Kidney epithelial cell (primary cell): ENCODE results near the gene SRGAP3. TPM values are rescaled to one million over a fixed set of nuclear protein-coding genes. Genes with fewer than 3 reads are reported as not detected.

ENCODE experiments used
- DNase-seq: peaks from one replicate; pipeline ENCODE4 v3.0.0-alpha.2; 2010; ENCODE audit warnings: low read depth
- H3K27me3 ChIP-seq: 2 replicates; pipeline ENCODE4 v1.6.0; 2011; ENCODE audit warnings: low read length; ENCODE audit not compliant: control insufficient read depth, insufficient read depth
- H3K36me3 ChIP-seq: 2 replicates; pipeline ENCODE4 v1.5.1; 2011; ENCODE audit warnings: low read length; ENCODE audit not compliant: control insufficient read depth, insufficient read depth
- H3K4me3 ChIP-seq: 2 replicates; pipeline ENCODE4 v1.5.1; 2011; ENCODE audit warnings: low read depth, mild to moderate bottlenecking, control low read depth, low read length
- CTCF ChIP-seq: IDR thresholded peaks from 2 replicates; pipeline ENCODE4 v1.5.1; 2011; ENCODE audit warnings: mild to moderate bottlenecking, moderate library complexity, low read length, control low read depth, inconsistent platforms; ENCODE audit not compliant: insufficient read depth, poor library complexity, severe bottlenecking
- total RNA-seq: library from RNA; depleted of rRNA; stranded (reverse); fragments of >200 nt; gene quantifications from 2 replicates; pipeline ENCODE4 v1.2.3, GENCODE V29; 2015

SRGAP3 gene
- total RNA-seq, 1 donor from 2014 or later, result 4.9 TPM

GRCh38 chr3:9207116-9207763 is 42.2 kb downstream of the SRGAP3 start:
- H3K36me3 ChIP-seq, result no peaks in the 10 kb centered on the region
- TF ChIP-seq CTCF, result no peak
- no peak overlapping the region for H3K4me3 ChIP-seq
- H3K27me3 ChIP-seq, result peaks cover under 1% of the 10 kb centered on the region
- DNase-seq, result no peak

GRCh38 chr3:9206287-9206686 is 43.2 kb downstream of the SRGAP3 start:
- no peak for DNase-seq
- no peaks in the 10 kb centered on the region for H3K36me3 ChIP-seq
- H3K27me3 ChIP-seq, result peaks cover 3% of the 10 kb centered on the region
- H3K4me3 ChIP-seq, result no peak overlapping the region
- no peak for TF ChIP-seq CTCF

GRCh38 chr3:9205345-9206143 is 43.9 kb downstream of the SRGAP3 start:
- Histone ChIP-seq H3K36me3 (no peaks in the 10 kb centered on the region), H3K27me3 (peaks cover 3% of the 10 kb centered on the region), H3K4me3 (no peak overlapping the region)
- no peak for TF ChIP-seq CTCF
- DNase-seq, result no peak

- TF ChIP-seq CTCF, result no peak
- DNase-seq, result no peak
- Histone ChIP-seq H3K36me3 (no peaks in the 10 kb centered on the region), H3K4me3 (no peak overlapping the region), H3K27me3 (peaks cover 3% of the 10 kb centered on the region)
Measured at GRCh38 chr3:9204253-9204992, 45.0 kb downstream of the SRGAP3 start.

- Histone ChIP-seq H3K27me3 (peaks cover 3% of the 10 kb centered on the region), H3K36me3 (no peaks in the 10 kb centered on the region), H3K4me3 (no peak overlapping the region)
- DNase-seq, result no peak
- no peak for TF ChIP-seq CTCF
Measured at GRCh38 chr3:9203317-9203716, 46.1 kb downstream of the SRGAP3 start.
